ENCODE results near the gene KIAA1328.
"Not testable (repeated sequence)": the region's sequence is repeated elsewhere in the genome, so short reads cannot be mapped to it uniquely, and the experiment has no call there.

The KIAA1328 gene

GRCh38 chr18:36826556-36826955 is 2.4 kb upstream of the KIAA1328 start:
- DNase-seq = no peak

GRCh38 chr18:36828157-36828629 is 734 bp upstream of the KIAA1328 start:
- DNase-seq = no peak

GRCh38 chr18:36829362-36830157 is 633 bp downstream of the KIAA1328 start:
- DNase-seq = no peak

GRCh38 chr18:36830158-36830495 is 1.2 kb downstream of the KIAA1328 start:
- DNase-seq = no peak

- no peak for DNase-seq
Observed at GRCh38 chr18:36831139-36831538, 2.2 kb downstream of the KIAA1328 start.

- DNase-seq = no peak
Observed at GRCh38 chr18:36833120-36833519, 4.2 kb downstream of the KIAA1328 start.

GRCh38 chr18:36835927-36836326 is 7.0 kb downstream of the KIAA1328 start:
- no peak for DNase-seq

- DNase-seq = no peak
Observed at GRCh38 chr18:36839835-36840234, 10.9 kb downstream of the KIAA1328 start.

GRCh38 chr18:36843199-36843598 is 14.3 kb downstream of the KIAA1328 start:
- DNase-seq = no peak

GRCh38 chr18:36843784-36844183 is 14.9 kb downstream of the KIAA1328 start:
- DNase-seq = no peak

- no peak for DNase-seq
Observed at GRCh38 chr18:36848609-36849008, 19.7 kb downstream of the KIAA1328 start.

GRCh38 chr18:36849288-36850006 is 20.5 kb downstream of the KIAA1328 start:
- no peak for DNase-seq

- DNase-seq = no peak
Observed at GRCh38 chr18:36850527-36851201, 21.7 kb downstream of the KIAA1328 start.

GRCh38 chr18:36851202-36851590 is 22.3 kb downstream of the KIAA1328 start:
- DNase-seq = no peak

- no peak for DNase-seq
Observed at GRCh38 chr18:36856815-36857214, 27.9 kb downstream of the KIAA1328 start.

- no peak for DNase-seq
Observed at GRCh38 chr18:36862182-36862581, 33.3 kb downstream of the KIAA1328 start.

- DNase-seq = no peak
Observed at GRCh38 chr18:36867056-36867455, 38.1 kb downstream of the KIAA1328 start.

GRCh38 chr18:36871801-36872200 is 42.9 kb downstream of the KIAA1328 start:
- DNase-seq = no peak

- no peak for DNase-seq
Observed at GRCh38 chr18:36872329-36872728, 43.4 kb downstream of the KIAA1328 start.

GRCh38 chr18:36873826-36874225 is 44.9 kb downstream of the KIAA1328 start:
- DNase-seq = not testable (repeated sequence)

GRCh38 chr18:36879796-36880195 is 50.9 kb downstream of the KIAA1328 start:
- not testable (repeated sequence) for DNase-seq

GRCh38 chr18:36885981-36886380 is 57.1 kb downstream of the KIAA1328 start:
- no peak for DNase-seq

GRCh38 chr18:36887114-36887513 is 58.2 kb downstream of the KIAA1328 start:
- DNase-seq = no peak

- no peak for DNase-seq
Observed at GRCh38 chr18:36887864-36888263, 58.9 kb downstream of the KIAA1328 start.
